ENCODE data around the gene LAS1L. TPM values are rescaled to one million over a fixed set of nuclear protein-coding genes. Genes with fewer than 3 reads are reported as not detected.
A peak's percentile ranks its signal among the peaks of the same experiment; 100 is the strongest.

Gene LAS1L
- total RNA-seq, 1 experiment from 2014 or later = 72.9 TPM

- DNase-seq = no peak
- Histone ChIP-seq H3K4me2 (ENCODE audit: insufficient read depth, insufficient read length, low read length) (no peak overlapping the region), H2BK120ac (ENCODE audit: low read depth, low read length, poor library complexity, severe bottlenecking) (no peak overlapping the region), H4K20me1 (ENCODE audit: control insufficient read depth, insufficient read depth, insufficient read length) (no peaks in the 10 kb centered on the region), H3K23ac (ENCODE audit: insufficient read length, low read depth, low read length) (no peak overlapping the region), H4K91ac (ENCODE audit: insufficient read length, low read depth, low read length) (no peak overlapping the region), H3K23me2 (ENCODE audit: insufficient read length, low read depth, low read length, poor library complexity, severe bottlenecking) (no peaks in the 10 kb centered on the region), H3K4me1 (ENCODE audit: insufficient read depth, low read length) (no peaks in the 10 kb centered on the region), H2BK5ac (ENCODE audit: insufficient read length, low read length) (no peak overlapping the region), H3K27ac (ENCODE audit: insufficient read length, low read depth, low read length) (no peak overlapping the region), H2AFZ (ENCODE audit: low read length) (no peak overlapping the region), H3K4ac (ENCODE audit: low read depth, low read length) (no peak overlapping the region), H2BK15ac (ENCODE audit: low read depth, low read length) (no peak overlapping the region), H3K9ac (ENCODE audit: extremely low read depth, insufficient read length, low read length) (no peak overlapping the region), H3K27me3 (ENCODE audit: insufficient read depth, low read length) (no peaks in the 10 kb centered on the region; the same call in 1 of the 2 replicates), H3T11ph (ENCODE audit: low read length) (no peak overlapping the region), H4K8ac (replicated peaks; ENCODE audit: insufficient read length, low read depth, low read length) (no peak overlapping the region), H2BK12ac (ENCODE audit: insufficient read length, low read depth, low read length) (no peak overlapping the region), H3K79me1 (ENCODE audit: insufficient read depth, low read depth, low read length, poor library complexity, severe bottlenecking) (no peaks in the 10 kb centered on the region), H3K79me2 (ENCODE audit: insufficient read depth, low read length) (peaks cover 5% of the 10 kb centered on the region), H2BK20ac (ENCODE audit: low read depth, low read length, poor library complexity, severe bottlenecking) (no peak overlapping the region), H4K5ac (ENCODE audit: insufficient read length, low read depth, low read length) (no peak overlapping the region), H2AK5ac (ENCODE audit: insufficient read length, low read length) (no peak overlapping the region), H3K56ac (ENCODE audit: insufficient read length, low read depth, low read length) (no peak overlapping the region), H3K9me3 (ENCODE audit: control insufficient read depth, low read depth, low read length) (peaks cover 26% of the 10 kb centered on the region), H3K18ac (ENCODE audit: insufficient read length, low read depth, low read length) (no peak overlapping the region), H3K14ac (ENCODE audit: insufficient read depth, low read length) (no peak overlapping the region)
- Mint-ChIP-seq H3K4me3 (no peak overlapping the region), H3K36me3 (ENCODE audit: insufficient read depth in 1 of 3, low read depth in 3 of 3) (peaks cover 33 to 82% (median 50%) of the 10 kb centered on the region in 3 experiments), H3K27ac (peak overlapping the region in 1 of 3 experiments; percentile 31; a peak in 1 of 7 replicates), H3K4me1 (peaks cover 0 to 9% of the 10 kb centered on the region in 2 experiments; a peak in 3 of 4 replicates), H3K27me3 (ENCODE audit: low read depth) (no peaks in the 10 kb centered on the region), H3K9me3 (peaks cover 65 to 70% of the 10 kb centered on the region in 2 experiments)
- TF ChIP-seq, protein P1, sequence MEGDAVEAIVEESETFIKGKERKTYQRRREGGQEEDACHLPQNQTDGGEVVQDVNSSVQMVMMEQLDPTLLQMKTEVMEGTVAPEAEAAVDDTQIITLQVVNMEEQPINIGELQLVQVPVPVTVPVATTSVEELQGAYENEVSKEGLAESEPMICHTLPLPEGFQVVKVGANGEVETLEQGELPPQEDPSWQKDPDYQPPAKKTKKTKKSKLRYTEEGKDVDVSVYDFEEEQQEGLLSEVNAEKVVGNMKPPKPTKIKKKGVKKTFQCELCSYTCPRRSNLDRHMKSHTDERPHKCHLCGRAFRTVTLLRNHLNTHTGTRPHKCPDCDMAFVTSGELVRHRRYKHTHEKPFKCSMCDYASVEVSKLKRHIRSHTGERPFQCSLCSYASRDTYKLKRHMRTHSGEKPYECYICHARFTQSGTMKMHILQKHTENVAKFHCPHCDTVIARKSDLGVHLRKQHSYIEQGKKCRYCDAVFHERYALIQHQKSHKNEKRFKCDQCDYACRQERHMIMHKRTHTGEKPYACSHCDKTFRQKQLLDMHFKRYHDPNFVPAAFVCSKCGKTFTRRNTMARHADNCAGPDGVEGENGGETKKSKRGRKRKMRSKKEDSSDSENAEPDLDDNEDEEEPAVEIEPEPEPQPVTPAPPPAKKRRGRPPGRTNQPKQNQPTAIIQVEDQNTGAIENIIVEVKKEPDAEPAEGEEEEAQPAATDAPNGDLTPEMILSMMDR (conservative IDR thresholded peaks at IDR 0.05) = no peak
- WGBS (ENCODE audit: extremely low coverage, insufficient read length, low lambda C conversion rate) = no CpG with 5 or more reads among the region's 3 CpGs
Measured at GRCh38 chrX:65528293-65528692, 6.3 kb downstream of the LAS1L start.

Measured in H9 (cell line).